ENCODE results near the gene TMEM52. TPM values are rescaled to one million over a fixed set of nuclear protein-coding genes. Genes with fewer than 3 reads are reported as not detected.

The TMEM52 gene
- total RNA-seq, 2 donors from 2014 or later, result 3.5 to 9.8 TPM

GRCh38 chr1:1895060-1895418 lies 24.0 kb downstream of the TMEM52 start:
- no peaks in the 10 kb centered on the region for H3K27me3 ChIP-seq
- no peak overlapping the region for H3K4me3 ChIP-seq
- H3K9me3 ChIP-seq, result no peaks in the 10 kb centered on the region
- no peak for DNase-seq
- no peaks in the 10 kb centered on the region for H3K36me3 ChIP-seq
- intact Hi-C loops (cut with DNase I), result no loop called here
- peak overlapping the region; percentile 87 for H3K27ac ChIP-seq
- no peak for TF ChIP-seq CTCF (IDR thresholded peaks at IDR 0.05)
- H3K9ac ChIP-seq (ENCODE audit: low read depth in 2 of 2, low read length in 2 of 2), result peak overlapping the region; percentile 61 to 82
- peaks cover 26% of the 10 kb centered on the region for H3K4me1 ChIP-seq

GRCh38 chr1:1894354-1895059 lies 24.6 kb downstream of the TMEM52 start:
- no peaks in the 10 kb centered on the region for H3K27me3 ChIP-seq
- peak overlapping the region; percentile 87 for H3K27ac ChIP-seq
- intact Hi-C loops (cut with DNase I), result no loop called here
- peak overlapping the region; percentile 61 to 82 for H3K9ac ChIP-seq (ENCODE audit: low read depth in 2 of 2, low read length in 2 of 2)
- TF ChIP-seq CTCF (IDR thresholded peaks at IDR 0.05), result no peak
- no peaks in the 10 kb centered on the region for H3K9me3 ChIP-seq
- peak; percentile 92 for DNase-seq
- H3K4me3 ChIP-seq, result no peak overlapping the region
- peaks cover 26% of the 10 kb centered on the region for H3K4me1 ChIP-seq
- H3K36me3 ChIP-seq, result no peaks in the 10 kb centered on the region

DNA sequence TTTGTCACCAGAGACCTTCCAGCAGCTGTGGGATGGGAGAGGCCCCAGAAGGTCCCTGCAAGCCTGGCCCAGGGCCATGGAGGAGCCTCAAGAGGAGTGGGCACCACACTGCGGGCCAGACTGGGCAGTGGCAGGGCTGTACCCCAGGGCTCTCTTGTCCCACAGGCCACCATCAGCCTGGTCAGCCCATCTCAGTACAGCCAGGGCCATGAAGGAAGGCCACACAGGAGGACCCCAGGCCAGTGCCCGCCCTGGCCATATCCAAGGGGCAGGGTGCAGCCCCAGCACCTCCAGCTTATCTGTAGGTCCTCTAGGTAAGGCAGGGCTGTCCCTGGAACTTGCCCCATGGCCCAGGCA lies 25.1 kb downstream of the TMEM52 start:
- no peak overlapping the region for H3K4me3 ChIP-seq
- H3K27me3 ChIP-seq, result no peaks in the 10 kb centered on the region
- intact Hi-C loops (cut with DNase I), result no loop called here
- peaks cover 30% of the 10 kb centered on the region for H3K4me1 ChIP-seq
- peak overlapping the region; percentile 57 to 82 for H3K9ac ChIP-seq (ENCODE audit: low read depth in 2 of 2, low read length in 2 of 2)
- no peak for DNase-seq
- TF ChIP-seq CTCF (IDR thresholded peaks at IDR 0.05), result no peak
- peak overlapping the region; percentile 87 for H3K27ac ChIP-seq
- H3K9me3 ChIP-seq, result no peaks in the 10 kb centered on the region
- H3K36me3 ChIP-seq, result no peaks in the 10 kb centered on the region

DNA sequence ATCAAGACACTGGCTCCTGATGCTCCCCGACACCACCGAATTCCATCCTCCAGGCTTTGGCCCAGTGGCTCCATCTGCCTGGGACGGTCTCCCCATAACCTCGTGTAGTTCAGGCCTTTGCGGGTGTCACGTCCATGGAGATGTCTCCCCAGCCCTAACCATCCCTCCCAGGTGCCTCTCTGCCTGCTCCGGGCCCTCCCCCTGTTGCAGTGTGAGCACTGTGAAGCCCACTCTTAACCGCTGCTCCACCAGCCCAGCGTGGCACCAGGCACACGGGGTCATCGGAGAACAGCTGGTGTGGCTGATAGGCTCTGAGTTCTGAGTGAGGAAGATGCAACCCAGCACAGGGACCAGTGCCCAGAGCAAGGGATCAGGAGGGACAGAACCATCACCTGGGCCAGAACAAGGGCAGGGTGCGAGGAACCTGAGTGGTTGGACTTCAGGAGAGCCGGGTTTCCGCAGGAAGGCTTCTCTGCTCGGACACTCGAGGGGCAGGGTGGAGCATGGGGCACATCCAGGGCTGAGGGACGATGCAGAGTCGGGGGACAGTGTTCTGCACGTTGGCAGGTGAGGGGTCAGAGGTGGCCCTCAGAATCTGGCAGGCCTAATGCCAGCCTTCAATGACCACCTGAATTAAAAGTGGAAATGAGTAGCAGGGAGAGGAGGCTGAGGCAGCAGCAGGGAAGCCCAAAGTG lies 25.6 kb downstream of the TMEM52 start:
- intact Hi-C loops (cut with DNase I), result no loop called here
- H3K27me3 ChIP-seq, result no peaks in the 10 kb centered on the region
- no peak for TF ChIP-seq CTCF (IDR thresholded peaks at IDR 0.05)
- no peaks in the 10 kb centered on the region for H3K9me3 ChIP-seq
- H3K27ac ChIP-seq, result peak overlapping the region; percentile 87
- H3K9ac ChIP-seq (ENCODE audit: low read depth in 2 of 2, low read length in 2 of 2), result peak overlapping the region; percentile 57 to 82
- no peaks in the 10 kb centered on the region for H3K36me3 ChIP-seq
- peaks cover 34% of the 10 kb centered on the region for H3K4me1 ChIP-seq
- no peak for DNase-seq
- H3K4me3 ChIP-seq, result no peak overlapping the region

- no peak for TF ChIP-seq CTCF (IDR thresholded peaks at IDR 0.05)
- intact Hi-C loops (cut with DNase I), result no loop called here
- no peak for DNase-seq
- Histone ChIP-seq H3K27me3 (no peaks in the 10 kb centered on the region), H3K9me3 (no peaks in the 10 kb centered on the region), H3K9ac (ENCODE audit: low read depth in 2 of 2, low read length in 2 of 2) (peak overlapping the region; percentile 76 to 82), H3K4me3 (no peak overlapping the region), H3K4me1 (peaks cover 39% of the 10 kb centered on the region), H3K36me3 (no peaks in the 10 kb centered on the region), H3K27ac (no peak overlapping the region)
Measured at GRCh38 chr1:1892763-1893120, 26.3 kb downstream of the TMEM52 start.

Data from colonic mucosa (tissue), 4 donors.